T-helper 1 cell treated with Interleukin-12 subunit alpha and Interleukin-12 subunit beta and Interleukin-4 antibody, amounts not matched to agents 30 ng/mL and 1 ng/mL, for 36 hours (primary cell): ENCODE data around the gene ANKRD44. TPM values are rescaled to one million over a fixed set of nuclear protein-coding genes. Genes with fewer than 3 reads are reported as not detected.

Experiments
- intact Hi-C: fragments of 100-400 bp; cut with micrococcal nuclease; formaldehyde crosslinking; loops from one replicate; pipeline ENCODE4 v1.15.1; 2024
- total RNA-seq: library from RNA; stranded (reverse); gene quantifications from 2 replicates; pipeline ENCODE4 v1.2.3, GENCODE V29; 2022

ANKRD44 gene
- total RNA-seq, 1 donor from 2014 or later = 256 TPM

DNA sequence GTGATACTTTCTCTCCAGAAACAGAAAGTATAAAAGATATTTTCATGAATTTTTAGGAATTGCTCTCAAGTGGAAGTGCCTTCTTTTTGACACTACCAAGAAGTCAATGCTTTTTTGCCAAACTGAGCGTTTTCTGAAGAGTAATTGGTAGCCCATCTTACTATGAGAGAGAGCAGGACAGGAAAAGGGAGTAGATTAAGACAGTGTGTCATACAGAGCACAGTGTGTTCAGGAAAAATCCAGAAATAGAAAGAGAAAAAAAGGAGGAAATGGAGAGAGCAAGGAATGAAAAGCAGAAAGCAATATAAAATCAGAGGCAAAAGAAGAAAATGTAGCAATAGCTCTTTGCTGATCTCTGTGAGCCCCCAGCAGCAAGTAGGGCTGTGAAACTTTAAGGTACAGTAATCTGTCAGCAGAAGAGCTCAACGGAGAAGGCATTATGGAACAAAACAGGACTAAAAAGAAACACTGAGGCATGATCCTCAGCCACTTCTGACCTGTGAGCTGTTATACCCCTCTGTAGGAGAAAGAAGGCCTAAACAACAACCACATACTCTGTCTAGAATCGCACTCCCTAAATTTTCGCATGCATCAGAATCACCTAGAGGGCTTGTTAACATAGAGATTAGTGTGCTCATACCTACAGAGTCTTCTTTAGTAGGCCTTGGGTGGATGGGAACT lies 369.0 kb downstream of the ANKRD44 start:
- intact Hi-C loops = no loop called here

DNA sequence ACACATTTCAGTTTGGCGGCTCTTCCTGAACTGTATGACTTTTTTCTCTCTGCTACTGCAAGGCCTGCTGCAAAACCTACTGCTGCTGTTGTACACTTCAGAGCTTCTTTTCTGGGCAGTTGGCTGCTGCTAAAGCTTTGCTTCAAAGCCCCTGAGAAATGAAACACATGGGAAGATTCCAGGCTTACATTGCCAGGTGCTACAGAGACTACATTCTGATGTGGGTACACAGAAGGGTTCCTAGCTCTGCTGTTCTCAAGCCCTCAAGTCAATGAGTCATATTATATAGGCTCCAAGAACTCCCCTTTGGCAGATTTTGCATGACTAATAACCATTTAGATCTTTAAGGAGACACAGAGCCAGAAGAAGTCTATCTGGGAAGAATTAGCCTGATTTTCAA lies 371.2 kb downstream of the ANKRD44 start:
- intact Hi-C loops = no loop called here

Other genes starting within 250 kb of the ANKRD44 start
- 314 and 324 TPM in 2 replicates for gene SF3B1, start 124.2 kb upstream of the ANKRD44 start, total RNA-seq
- gene COQ10B, start 142.8 kb upstream of the ANKRD44 start, total RNA-seq = 30.4 and 31.6 TPM in 2 replicates
- 269 and 273 TPM in 2 replicates for gene HSPD1, start 189.1 kb upstream of the ANKRD44 start, total RNA-seq
- gene HSPE1, start 189.6 kb upstream of the ANKRD44 start, total RNA-seq = 110 and 115 TPM in 2 replicates
- 24.0 and 25.8 TPM in 2 replicates for gene MOB4, start 205.3 kb upstream of the ANKRD44 start, total RNA-seq